ENCODE data around the gene KRTAP4-6. TPM values are rescaled to one million over a fixed set of nuclear protein-coding genes. Genes with fewer than 3 reads are reported as not detected.
"Not testable (repeated sequence)": the region's sequence is repeated elsewhere in the genome, so short reads cannot be mapped to it uniquely, and the experiment has no call there.

The KRTAP4-6 gene
- not detected for total RNA-seq

DNA sequence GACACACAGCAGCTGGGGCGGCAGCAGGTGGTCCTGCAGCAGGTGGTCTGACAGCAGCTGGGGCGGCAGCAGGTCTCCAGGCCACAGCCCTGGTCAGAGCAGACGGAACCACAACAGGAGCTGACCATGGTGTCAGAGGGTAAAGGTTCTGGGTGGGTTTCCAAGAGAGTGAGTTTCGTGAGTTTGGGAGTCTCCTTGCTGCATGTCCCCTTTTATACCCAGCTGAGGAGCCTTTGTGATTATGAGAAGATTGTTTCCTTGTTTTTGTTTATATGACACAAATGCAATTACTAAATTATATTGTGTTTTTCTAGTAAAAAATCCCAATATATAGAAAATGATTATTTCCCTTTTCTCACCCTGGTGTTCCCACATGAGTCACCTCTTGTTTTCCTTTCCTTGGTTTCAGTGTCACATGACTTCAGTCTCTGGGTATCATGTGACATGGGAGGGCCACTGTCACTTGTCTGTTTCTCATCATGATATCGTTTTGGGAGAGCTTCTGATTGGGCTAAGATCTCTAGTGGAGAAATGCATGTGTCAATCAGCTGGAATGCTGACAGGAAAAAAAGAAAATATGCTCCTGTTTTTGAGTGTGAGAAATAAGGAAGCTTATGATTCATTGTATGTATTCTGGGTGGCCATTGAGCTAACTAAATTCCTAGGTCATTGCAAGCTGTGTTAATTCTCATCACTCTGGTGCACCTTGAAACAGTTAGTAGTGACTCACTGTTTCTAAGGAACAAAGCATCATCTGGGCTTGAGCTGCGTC, at the start of gene KRTAP4-6:
Gene KRTAP4-6, minus strand, starts transcription at position 185 of the 772 bp plus-strand sequence. Its CDS starts 57 bp downstream, at position 128.
- Histone ChIP-seq H3K36me3 (replicated peaks in 1 of 2; ENCODE audit: insufficient read depth in 1 of 2, low read depth in 2 of 2) (no peaks in the 10 kb centered on the region), H3K27me3 (no peaks in the 10 kb centered on the region), H3K27ac (no peak within 1 kb of the TSS), H3K4me3 (no peak within 1 kb of the TSS), H3K4me1 (no peaks in the 10 kb centered on the region), H3K9me3 (no peaks in the 10 kb centered on the region)
- no peak for TF ChIP-seq POLR2A (IDR thresholded peaks at IDR 0.05)
- TF ChIP-seq, protein P1, sequence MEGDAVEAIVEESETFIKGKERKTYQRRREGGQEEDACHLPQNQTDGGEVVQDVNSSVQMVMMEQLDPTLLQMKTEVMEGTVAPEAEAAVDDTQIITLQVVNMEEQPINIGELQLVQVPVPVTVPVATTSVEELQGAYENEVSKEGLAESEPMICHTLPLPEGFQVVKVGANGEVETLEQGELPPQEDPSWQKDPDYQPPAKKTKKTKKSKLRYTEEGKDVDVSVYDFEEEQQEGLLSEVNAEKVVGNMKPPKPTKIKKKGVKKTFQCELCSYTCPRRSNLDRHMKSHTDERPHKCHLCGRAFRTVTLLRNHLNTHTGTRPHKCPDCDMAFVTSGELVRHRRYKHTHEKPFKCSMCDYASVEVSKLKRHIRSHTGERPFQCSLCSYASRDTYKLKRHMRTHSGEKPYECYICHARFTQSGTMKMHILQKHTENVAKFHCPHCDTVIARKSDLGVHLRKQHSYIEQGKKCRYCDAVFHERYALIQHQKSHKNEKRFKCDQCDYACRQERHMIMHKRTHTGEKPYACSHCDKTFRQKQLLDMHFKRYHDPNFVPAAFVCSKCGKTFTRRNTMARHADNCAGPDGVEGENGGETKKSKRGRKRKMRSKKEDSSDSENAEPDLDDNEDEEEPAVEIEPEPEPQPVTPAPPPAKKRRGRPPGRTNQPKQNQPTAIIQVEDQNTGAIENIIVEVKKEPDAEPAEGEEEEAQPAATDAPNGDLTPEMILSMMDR (IDR thresholded peaks at IDR 0.05), result no peak
- no peak for ATAC-seq
- WGBS, 2 donors, result 68 to 72% methylated on average over 5 to 6 of the region's 6 CpGs
- DNase-seq, result no peak
- intact Hi-C loops (cut with DNase I), result no loop called here

DNA sequence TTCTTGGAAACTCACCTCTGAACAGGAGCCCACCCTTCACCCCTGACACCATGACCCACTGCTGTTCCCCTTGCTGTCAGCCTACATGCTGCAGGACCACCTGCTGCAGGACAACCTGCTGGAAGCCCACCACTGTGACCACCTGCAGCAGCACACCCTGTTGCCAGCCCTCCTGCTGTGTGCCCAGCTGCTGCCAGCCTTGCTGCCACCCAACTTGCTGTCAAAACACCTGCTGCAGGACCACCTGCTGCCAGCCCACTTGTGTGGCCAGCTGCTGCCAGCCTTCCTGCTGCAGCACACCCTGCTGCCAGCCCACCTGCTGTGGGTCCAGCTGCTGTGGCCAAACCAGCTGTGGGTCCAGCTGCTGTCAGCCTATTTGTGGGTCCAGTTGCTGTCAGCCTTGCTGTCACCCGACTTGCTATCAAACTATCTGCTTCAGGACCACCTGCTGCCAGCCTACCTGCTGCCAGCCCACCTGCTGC, 49.5 kb upstream of the KRTAP4-6 start, which contains the start of gene KRTAP9-1:
Gene KRTAP9-1, plus strand, starts transcription at position 51 of the 482 bp plus-strand sequence. Its CDS starts 0 bp downstream, at position 51.
- H3K27me3 ChIP-seq; intact Hi-C loops (cut with DNase I); H3K9me3 ChIP-seq; H3K4me3 ChIP-seq; H3K27ac ChIP-seq; H3K36me3 ChIP-seq (replicated peaks in 1 of 2; ENCODE audit: insufficient read depth in 1 of 2, low read depth in 2 of 2); H3K4me1 ChIP-seq; ATAC-seq; DNase-seq: not testable (repeated sequence)
- 67% methylated on average over 1 of the region's 1 CpG; no CpG with 5 or more reads in 1 of the 2 donors for WGBS, 2 donors

DNA sequence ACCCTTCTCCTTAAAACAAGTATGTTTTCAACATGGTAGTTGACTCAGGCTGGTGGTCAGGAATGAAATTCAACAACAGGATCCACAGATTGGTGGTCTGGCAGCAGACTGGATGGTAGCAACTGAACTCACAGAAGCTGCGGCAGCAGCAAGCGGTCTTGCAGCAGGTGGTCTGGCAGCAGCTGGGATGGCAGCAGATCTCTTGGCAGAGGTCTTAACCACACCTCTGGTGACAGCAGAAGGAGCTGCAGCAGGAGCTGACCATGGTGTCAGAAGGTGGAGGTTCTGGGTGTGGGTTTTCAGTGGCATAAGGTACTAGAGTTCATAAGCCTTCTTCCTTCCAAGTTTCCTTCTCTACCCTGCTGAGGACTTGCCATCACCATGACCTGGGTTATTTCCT, 46.5 kb upstream of the KRTAP4-6 start:
- H3K4me3 ChIP-seq, result no peak overlapping the region
- no peaks in the 10 kb centered on the region for H3K9me3 ChIP-seq
- TF ChIP-seq, protein P1 (IDR thresholded peaks at IDR 0.05), result no peak
- TF ChIP-seq POLR2A (IDR thresholded peaks at IDR 0.05), result no peak
- 80 to 89% methylated on average over 2 of the region's 2 CpGs for WGBS, 2 donors
- no peak for DNase-seq
- no peaks in the 10 kb centered on the region for H3K4me1 ChIP-seq
- no peak overlapping the region for H3K27ac ChIP-seq
- intact Hi-C loops (cut with DNase I), result no loop called here
- no peaks in the 10 kb centered on the region for H3K27me3 ChIP-seq
- no peak for ATAC-seq
- H3K36me3 ChIP-seq (replicated peaks in 1 of 2; ENCODE audit: insufficient read depth in 1 of 2, low read depth in 2 of 2), result no peaks in the 10 kb centered on the region

DNA sequence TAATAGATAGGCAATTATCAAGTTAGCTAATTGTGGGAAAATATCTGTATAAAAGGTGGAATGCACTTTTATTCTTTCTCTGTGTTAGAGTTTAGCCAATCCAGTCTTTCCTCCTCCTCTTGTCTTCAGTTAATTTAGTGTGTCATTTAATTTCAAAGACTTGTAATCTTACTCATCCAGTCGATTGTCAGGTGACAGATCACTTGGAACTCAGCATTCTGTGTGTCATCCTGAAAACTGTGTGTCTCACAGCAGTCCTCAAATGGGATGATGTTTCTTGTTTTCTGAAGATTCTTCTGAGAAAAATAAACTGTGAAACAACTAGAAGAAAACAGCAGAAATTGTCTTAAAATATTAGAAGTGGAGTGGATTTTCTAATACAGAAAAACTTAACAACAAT, 44.7 kb upstream of the KRTAP4-6 start:
- intact Hi-C loops (cut with DNase I), result no loop called here
- DNase-seq (no peak), ATAC-seq (no peak)
- Histone ChIP-seq H3K4me1 (no peaks in the 10 kb centered on the region), H3K27me3 (no peaks in the 10 kb centered on the region), H3K36me3 (replicated peaks in 1 of 2; ENCODE audit: insufficient read depth in 1 of 2, low read depth in 2 of 2) (no peaks in the 10 kb centered on the region), H3K9me3 (no peaks in the 10 kb centered on the region), H3K4me3 (no peak overlapping the region), H3K27ac (no peak overlapping the region)
- no peak for TF ChIP-seq POLR2A (IDR thresholded peaks at IDR 0.05)
- TF ChIP-seq, protein P1 (IDR thresholded peaks at IDR 0.05), result no peak
- WGBS, 2 donors, result 9 to 38% methylated on average over 1 of the region's 1 CpG

DNA sequence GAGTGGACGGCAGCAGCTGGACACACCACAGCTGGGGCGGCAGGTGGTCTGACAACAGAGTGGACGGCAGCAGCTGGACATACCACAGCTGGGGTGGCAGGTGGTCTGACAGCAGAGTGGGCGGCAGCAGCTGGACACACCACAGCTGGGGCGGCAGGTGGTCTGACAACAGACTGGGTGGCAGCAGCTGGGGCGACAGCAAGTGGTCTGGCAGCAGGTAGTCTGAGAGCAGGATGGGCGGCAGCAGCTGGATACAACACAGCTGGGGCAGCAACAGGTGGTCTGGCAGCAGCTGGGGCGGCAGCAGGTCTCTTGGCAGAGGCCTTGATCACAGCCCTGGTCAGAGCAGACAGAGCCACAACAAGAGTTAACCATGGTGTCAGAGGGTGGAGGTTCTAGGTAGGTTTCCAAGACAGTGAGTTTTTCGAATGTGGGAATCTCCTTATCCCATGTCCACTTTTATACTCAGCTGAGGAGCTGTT, 44.2 kb upstream of the KRTAP4-6 start, which contains the start of gene KRTAP4-1:
Gene KRTAP4-1, minus strand, starts transcription at position 432 of the 482 bp plus-strand sequence. Its CDS starts 57 bp downstream, at position 375.
- H3K36me3 ChIP-seq (replicated peaks in 1 of 2; ENCODE audit: insufficient read depth in 1 of 2, low read depth in 2 of 2), result no peaks in the 10 kb centered on the region
- 37 to 56% methylated on average over 9 of the region's 9 CpGs for WGBS, 2 donors
- H3K9me3 ChIP-seq, result no peaks in the 10 kb centered on the region
- no peaks in the 10 kb centered on the region for H3K4me1 ChIP-seq
- H3K4me3 ChIP-seq, result no peak within 1 kb of the TSS
- TF ChIP-seq POLR2A (IDR thresholded peaks at IDR 0.05), result no peak
- TF ChIP-seq, protein P1 (IDR thresholded peaks at IDR 0.05), result no peak
- DNase-seq, result no peak
- no peak within 1 kb of the TSS for H3K27ac ChIP-seq
- ATAC-seq, result no peak
- no peaks in the 10 kb centered on the region for H3K27me3 ChIP-seq
- intact Hi-C loops (cut with DNase I), result no loop called here
